Right ventricle myocardium inferior (tissue), 1 donor: ENCODE data around the gene GNB1L. TPM values are rescaled to one million over a fixed set of nuclear protein-coding genes. Genes with fewer than 3 reads are reported as not detected.
"Not testable (repeated sequence)": the region's sequence is repeated elsewhere in the genome, so short reads cannot be mapped to it uniquely, and the experiment has no call there.

Experiments used
- ATAC-seq: fragments of 200-7000 bp; cut with Tn5 transposase; one replicate; pipeline ENCODE4 v1.9.1; 2020; ENCODE audit warnings: mild to moderate bottlenecking, moderate library complexity
- DNase-seq: peaks from one replicate; pipeline ENCODE4 v3.0.0; 2021; ENCODE audit errors: missing footprints
- intact Hi-C: fragments of 100-400 bp; cut with DNase I; formaldehyde crosslinking; loops from one replicate; pipeline ENCODE4 v1.11.0; 2022
- total RNA-seq: library from RNA; stranded (reverse); fragmentation: NEBNext Ultra II Directional; extraction: Animal tissue kit (Norgen Biotek cat#: 25700); gene quantifications from one replicate; pipeline ENCODE4 v1.2.1, GENCODE V29; 2021
- donor health status: DM: no; HTN: yes; CAD: no; lungs with severe emphysema.

Gene GNB1L
- total RNA-seq, 1 donor from 2014 or later = 1.9 TPM

- intact Hi-C loops = no loop called here
- no peak for ATAC-seq
- no peak for DNase-seq
Measured at GRCh38 chr22:19840955-19841640, 13.6 kb downstream of the GNB1L start.

DNA sequence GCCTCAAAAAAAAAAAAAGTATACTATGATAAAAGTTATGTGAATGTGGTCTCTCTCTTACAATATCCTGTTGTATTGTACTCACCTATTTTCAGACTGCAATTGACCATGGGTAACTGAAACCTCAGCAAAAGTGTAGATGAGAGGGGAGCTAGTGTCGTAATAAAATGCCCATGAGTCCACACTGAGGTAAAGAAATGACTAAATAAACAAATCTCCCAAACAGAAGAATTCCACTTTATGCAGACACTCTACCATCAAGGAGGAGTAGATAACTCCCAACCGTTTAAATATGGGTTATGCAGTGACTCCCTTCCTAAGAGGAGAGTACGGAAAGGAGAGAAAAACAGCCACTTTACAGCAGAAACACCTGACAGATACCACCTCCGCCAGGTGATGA lies 14.6 kb downstream of the GNB1L start:
- intact Hi-C loops = no loop called here
- ATAC-seq = no peak
- no peak for DNase-seq

DNA sequence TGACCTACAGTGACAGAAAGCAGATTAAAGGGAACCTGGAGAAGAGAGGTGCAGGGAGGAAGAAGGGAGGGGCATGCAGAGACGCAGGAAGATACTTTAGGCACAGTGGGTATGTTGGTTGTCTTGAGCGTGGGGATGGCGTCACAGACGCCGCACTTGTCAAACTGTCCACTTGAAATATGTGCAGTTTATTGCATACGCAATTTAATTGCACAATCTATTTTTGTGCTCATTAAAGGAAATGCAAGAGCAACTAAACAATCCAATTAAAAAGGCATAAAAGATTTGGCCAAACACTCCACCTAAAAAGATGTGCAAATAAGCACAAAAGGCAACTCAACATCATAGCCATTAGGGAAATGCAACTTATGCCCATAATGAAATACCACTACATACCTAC lies 16.8 kb downstream of the GNB1L start:
- intact Hi-C loops = no loop called here
- DNase-seq (no peak), ATAC-seq (no peak)

- ATAC-seq = no peak
- intact Hi-C loops = no loop called here
Measured at GRCh38 chr22:19836512-19836911, 18.2 kb downstream of the GNB1L start.

GRCh38 chr22:19834599-19834998 lies 20.1 kb downstream of the GNB1L start:
- DNase-seq (no peak), ATAC-seq (no peak)
- intact Hi-C loops = no loop called here

More at GRCh38 chr22:19836512-19836911, 18.2 kb downstream of the GNB1L start:
- DNase-seq = no peak

GRCh38 chr22:19833327-19833726 lies 21.3 kb downstream of the GNB1L start:
- intact Hi-C loops, DNase-seq, ATAC-seq: not testable (repeated sequence)

DNA sequence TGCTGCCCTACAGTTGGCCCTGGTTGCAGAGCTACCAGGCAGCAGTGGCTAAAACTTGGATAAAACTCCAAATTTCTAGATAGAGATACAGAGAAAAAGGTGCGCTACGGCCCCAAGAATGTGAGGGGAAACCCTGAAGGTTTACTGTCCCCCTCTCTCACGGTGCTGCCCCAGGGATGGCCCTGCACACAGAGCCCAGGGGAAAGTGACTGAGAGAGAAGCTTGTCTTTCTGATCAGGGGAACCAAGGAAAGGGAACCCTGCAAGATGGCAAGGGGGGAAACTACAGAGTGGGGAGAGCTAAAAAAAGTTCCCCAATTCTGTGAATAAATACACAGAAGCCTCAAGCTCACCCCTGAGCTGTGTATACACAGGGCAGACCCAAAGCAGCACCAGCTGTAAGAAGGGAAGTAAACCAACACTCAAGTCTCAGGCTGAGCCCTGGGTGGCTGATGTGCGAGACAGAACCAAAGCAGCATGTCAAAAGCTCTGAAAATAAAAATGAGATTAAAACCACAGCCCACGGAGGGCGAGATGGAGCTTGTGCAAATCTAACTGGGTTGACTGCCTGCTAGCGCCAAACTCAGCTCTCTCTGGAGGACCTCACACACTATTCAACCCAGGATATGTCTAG lies 22.1 kb downstream of the GNB1L start:
- intact Hi-C loops = no loop called here
- ATAC-seq (no peak), DNase-seq (no peak)

DNA sequence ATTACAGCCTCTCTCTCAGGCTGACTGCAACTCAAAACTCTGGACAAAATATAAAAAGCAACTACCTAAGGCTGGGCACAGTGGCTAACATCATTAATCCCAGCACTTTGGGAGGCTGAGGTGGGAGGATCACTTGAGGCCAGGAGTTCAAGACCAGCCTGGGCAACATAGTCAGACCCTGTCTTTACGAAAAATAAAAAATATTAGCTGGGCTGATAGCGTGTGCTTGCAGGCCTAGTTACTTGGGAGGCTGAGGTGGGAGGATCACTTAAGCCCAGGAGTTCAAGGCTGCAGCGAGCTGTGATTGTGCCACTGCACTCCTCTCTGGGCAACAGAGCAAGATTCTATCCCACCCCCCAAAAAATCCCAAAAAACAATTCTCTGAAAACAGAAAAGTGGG lies 22.7 kb downstream of the GNB1L start:
- intact Hi-C loops, ATAC-seq, DNase-seq: not testable (repeated sequence)

- DNase-seq = no peak
- no peak for ATAC-seq
- intact Hi-C loops = no loop called here
Measured at GRCh38 chr22:19831016-19831415, 23.7 kb downstream of the GNB1L start.

GRCh38 chr22:19828035-19828401 lies 26.7 kb downstream of the GNB1L start:
- ATAC-seq = no peak
- intact Hi-C loops = no loop called here

GRCh38 chr22:19827341-19828034 lies 27.2 kb downstream of the GNB1L start:
- ATAC-seq (no peak), DNase-seq (no peak)
- intact Hi-C loops = no loop called here

More at GRCh38 chr22:19828035-19828401, 26.7 kb downstream of the GNB1L start:
- no peak for DNase-seq

- ATAC-seq (no peak), DNase-seq (no peak)
- intact Hi-C loops = no loop called here
Measured at GRCh38 chr22:19826619-19826950, 28.1 kb downstream of the GNB1L start.

DNA sequence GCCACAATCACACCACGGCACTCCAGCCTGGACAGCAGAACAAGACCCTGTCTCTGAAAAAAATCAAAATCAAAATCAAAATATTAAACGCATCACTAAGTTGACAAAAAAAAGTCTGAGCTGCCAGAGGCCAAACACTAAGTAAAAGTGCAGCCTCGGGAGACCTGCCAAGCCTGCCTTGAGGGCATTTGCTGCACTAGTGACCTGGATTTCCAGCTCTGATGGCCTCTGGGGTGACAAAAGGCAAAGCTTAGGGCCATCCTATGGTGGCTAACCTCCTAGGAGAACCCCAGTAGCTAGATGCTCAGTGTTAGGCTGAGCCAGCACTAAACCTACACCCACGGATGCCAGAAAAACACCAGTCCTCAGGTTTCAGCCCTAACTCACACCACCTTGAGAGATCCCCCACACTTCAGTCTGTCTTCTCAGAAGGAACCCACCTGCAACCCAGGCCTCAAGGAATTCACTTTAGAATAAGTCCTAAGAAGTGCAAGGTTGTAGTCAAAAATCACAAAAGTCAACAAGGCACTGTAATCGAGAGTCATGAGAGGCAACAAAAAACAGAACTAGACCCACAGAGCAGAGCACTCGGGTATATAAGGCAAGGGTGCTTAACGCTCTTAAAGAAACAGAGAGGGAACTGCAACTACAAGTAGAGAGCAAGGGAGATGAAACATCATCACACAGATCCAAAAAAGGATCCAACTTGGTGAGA lies 28.6 kb downstream of the GNB1L start:
- DNase-seq (no peak), ATAC-seq (no peak)
- intact Hi-C loops = no loop called here

DNA sequence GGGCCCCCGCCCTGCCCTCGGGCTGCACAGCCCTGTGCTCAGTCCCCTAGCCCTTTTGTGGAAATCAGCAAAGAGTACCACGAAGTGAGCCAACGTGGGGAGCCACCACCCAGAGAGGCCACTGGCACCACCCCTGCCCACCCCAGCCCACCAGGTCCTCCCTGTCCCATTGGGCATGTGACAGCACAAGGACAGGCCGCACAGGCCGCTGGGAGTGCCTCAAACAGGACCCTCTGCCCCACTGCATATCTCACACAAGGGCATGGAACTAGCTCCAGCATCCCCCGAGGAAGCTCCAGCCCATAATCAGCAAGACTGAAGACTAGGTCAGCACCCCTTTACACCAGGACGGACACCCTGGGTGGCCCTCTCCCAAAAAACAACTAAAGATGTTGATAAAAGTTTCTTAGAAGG lies 29.7 kb downstream of the GNB1L start:
- no peak for ATAC-seq
- no peak for DNase-seq
- intact Hi-C loops = no loop called here

DNA sequence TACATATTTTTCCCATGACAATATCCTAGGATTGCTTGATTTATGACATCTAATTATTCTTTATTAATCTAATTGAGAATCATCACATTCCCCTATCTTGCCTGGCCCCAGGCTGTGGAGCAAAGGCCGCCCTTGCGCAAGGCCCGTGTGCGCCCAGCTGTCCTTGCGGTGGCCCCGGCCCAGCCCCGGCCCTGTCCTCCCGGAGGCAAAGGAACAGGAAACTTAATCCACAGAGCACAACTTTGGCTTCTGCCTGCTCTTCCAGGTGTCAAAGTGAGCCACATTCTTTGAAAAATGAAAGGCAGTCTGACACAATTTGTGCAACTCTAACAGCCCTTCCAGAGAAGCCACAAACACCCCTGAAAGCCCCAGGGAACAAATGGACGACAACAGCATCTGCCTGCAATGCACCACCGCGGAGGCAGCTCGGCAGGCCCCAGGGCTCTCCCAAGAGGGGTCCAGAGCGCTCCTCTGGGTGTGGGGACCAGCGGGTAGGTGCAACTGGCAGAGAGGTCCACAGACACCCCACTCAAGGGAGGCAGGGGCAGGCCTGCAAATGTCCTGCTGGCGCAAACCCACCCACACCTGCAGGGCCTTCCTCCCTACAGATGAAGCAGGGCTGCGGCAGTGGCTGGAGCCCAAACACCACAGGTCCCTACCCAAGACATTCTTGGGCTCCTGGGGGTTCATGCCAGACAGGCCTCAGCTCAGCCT lies 30.3 kb downstream of the GNB1L start:
- DNase-seq (no peak), ATAC-seq (no peak)

DNA sequence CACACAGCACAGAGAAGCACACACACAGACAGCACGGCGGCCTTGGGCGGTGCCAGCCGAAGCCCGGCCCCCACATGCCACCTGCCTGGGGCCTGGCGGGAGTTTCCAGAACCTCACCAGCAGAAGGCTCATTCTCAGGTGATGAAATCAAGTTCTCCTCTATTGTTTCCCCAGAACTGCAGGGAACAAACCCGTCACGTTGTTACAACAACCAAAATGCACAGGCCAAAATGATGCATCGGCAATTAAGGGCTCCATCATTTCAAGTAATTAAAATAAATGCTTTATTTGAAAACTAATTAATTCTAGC lies 30.8 kb downstream of the GNB1L start:
- DNase-seq = no peak
- intact Hi-C loops = no loop called here

More for the DNA sequence above, 30.3 kb downstream of the GNB1L start:
- intact Hi-C loops = no loop called here

GRCh38 chr22:19823191-19823901 lies 31.3 kb downstream of the GNB1L start:
- intact Hi-C loops = no loop called here
- ATAC-seq (no peak), DNase-seq (no peak)

More for the DNA sequence above, 30.8 kb downstream of the GNB1L start:
- ATAC-seq = no peak

- DNase-seq (no peak), ATAC-seq (no peak)
- intact Hi-C loops = no loop called here
Measured at GRCh38 chr22:19822301-19823117, 32.2 kb downstream of the GNB1L start.
